Measurements from ENCODE around the gene ADORA1. TPM values are rescaled to one million over a fixed set of nuclear protein-coding genes. Genes with fewer than 3 reads are reported as not detected.

The ADORA1 gene
- total RNA-seq (10 to 100 TPM in 3 of 6 donors, 1 to 10 TPM in 3; 8.1 to 19.3 (median 12.7) TPM), polyA plus RNA-seq (10 to 100 TPM; 14.8 to 19.7 TPM)

GRCh38 chr1:203127666-203128430, at the start of gene ADORA1:
Gene ADORA1 (plus strand): TSS chr1:203127726. CDS start chr1:203128842, 1,116 bp downstream.
- intact Hi-C loops (cut with DNase I), result no loop called here
- Histone ChIP-seq H3K27me3 (no peaks in the 10 kb centered on the region), H3K9me3 (no peaks in the 10 kb centered on the region), H3K36me3 (no peaks in the 10 kb centered on the region), H3K4me1 (peaks cover 8 to 11% (median 8%) of the 10 kb centered on the region in 3 donors), H3K4me3 (peak within 1 kb of the TSS; percentile 26 to 48 (median 36)), H3K27ac (peak within 1 kb of the TSS; percentile 23 to 75 (median 56))
- DNase-seq (peak; percentile 63 to 91 (median 76)), FAIRE-seq (no peak), ATAC-seq (peak; percentile 87 to 91 (median 88))
- no peak for TF ChIP-seq CTCF (IDR thresholded peaks at IDR 0.05)
- 0 to 1% methylated on average over 47 to 51 of the region's 51 CpGs for WGBS, 2 donors

- H3K36me3 ChIP-seq, result no peaks in the 10 kb centered on the region
- no peak for TF ChIP-seq CTCF (IDR thresholded peaks at IDR 0.05)
- no peaks in the 10 kb centered on the region for H3K4me1 ChIP-seq
- 82 to 100% methylated on average over 2 of the region's 2 CpGs for WGBS, 2 donors
- no peak for ATAC-seq
- H3K27ac ChIP-seq, result no peak overlapping the region
- DNase-seq, result no peak
- H3K27me3 ChIP-seq, result peaks cover 0 to 7% (median 0%) of the 10 kb centered on the region in 4 donors
- no peak for FAIRE-seq
- H3K9me3 ChIP-seq, result no peaks in the 10 kb centered on the region
- intact Hi-C loops (cut with DNase I), result no loop called here
- H3K4me3 ChIP-seq, result no peak overlapping the region
Observed at GRCh38 chr1:203077956-203078355, 49.6 kb upstream of the ADORA1 start.

GRCh38 chr1:203078478-203078877, 49.0 kb upstream of the ADORA1 start:
- intact Hi-C loops (cut with DNase I), result no loop called here
- Histone ChIP-seq H3K27ac (no peak overlapping the region), H3K9me3 (no peaks in the 10 kb centered on the region), H3K4me1 (no peaks in the 10 kb centered on the region), H3K27me3 (peaks cover 0 to 7% (median 0%) of the 10 kb centered on the region in 4 donors), H3K4me3 (no peak overlapping the region), H3K36me3 (no peaks in the 10 kb centered on the region)
- DNase-seq, result no peak
- FAIRE-seq, result no peak
- no peak for ATAC-seq
- WGBS, 2 donors, result 52 to 73% methylated on average over 3 of the region's 3 CpGs
- no peak for TF ChIP-seq CTCF (IDR thresholded peaks at IDR 0.05)

- no peaks in the 10 kb centered on the region for H3K9me3 ChIP-seq
- H3K4me1 ChIP-seq, result no peaks in the 10 kb centered on the region
- no peak overlapping the region for H3K27ac ChIP-seq
- H3K27me3 ChIP-seq, result peaks cover 0 to 7% (median 0%) of the 10 kb centered on the region in 4 donors
- no peak for FAIRE-seq
- no peaks in the 10 kb centered on the region for H3K36me3 ChIP-seq
- ATAC-seq, result no peak
- WGBS, 2 donors, result 62 to 69% methylated on average over 5 of the region's 5 CpGs
- no peak overlapping the region for H3K4me3 ChIP-seq
- no peak for TF ChIP-seq CTCF (IDR thresholded peaks at IDR 0.05)
- intact Hi-C loops (cut with DNase I), result no loop called here
- DNase-seq, result no peak
Observed at GRCh38 chr1:203080456-203080855, 47.1 kb upstream of the ADORA1 start.

All from pancreas (tissue), 10 donors.